Hepatocyte (in vitro differentiated cells): ENCODE results near the gene IFI30.

Experiments used
- EZH2 ChIP-seq: fragments of 200-600 bp; sonication (generic); IDR thresholded peaks from 2 replicates; pipeline ENCODE4 v1.6.1; 2016; ENCODE audit warnings: antibody characterized with exemption, mild to moderate bottlenecking, borderline replicate concordance
- EZH2phosphoT487 ChIP-seq: fragments of 200-600 bp; sonication (generic); IDR thresholded peaks from one replicate; pipeline ENCODE4 v1.6.1; 2018; ENCODE audit warnings: antibody characterized with exemption, mild to moderate bottlenecking, low read depth, moderate library complexity; ENCODE audit not compliant: unreplicated experiment, severe bottlenecking
- TF ChIP-seq, protein P1 (sequence below): fragments of 200-600 bp; sonication (generic); IDR thresholded peaks from 2 replicates; pipeline ENCODE4 v1.5.1; 2016; ENCODE audit warnings: antibody characterized with exemption, mild to moderate bottlenecking; ENCODE audit not compliant: poor library complexity

DNA sequence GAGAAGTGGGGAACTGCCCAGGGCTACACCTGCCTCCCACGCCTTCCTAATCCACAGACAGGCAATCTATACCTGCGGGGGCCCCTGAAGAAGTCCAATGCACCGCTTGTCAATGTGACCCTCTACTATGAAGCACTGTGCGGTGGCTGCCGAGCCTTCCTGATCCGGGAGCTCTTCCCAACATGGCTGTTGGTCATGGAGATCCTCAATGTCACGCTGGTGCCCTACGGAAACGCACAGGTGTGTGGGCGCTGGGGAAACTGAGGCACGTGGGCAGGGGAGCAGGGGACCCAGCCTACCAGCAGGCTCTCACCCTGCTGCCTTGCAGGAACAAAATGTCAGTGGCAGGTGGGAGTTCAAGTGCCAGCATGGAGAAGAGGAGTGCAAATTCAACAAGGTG, 1.4 kb downstream of the IFI30 start:
- TF ChIP-seq EZH2 (no peak), EZH2phosphoT487 (no peak)
- TF ChIP-seq, protein P1, sequence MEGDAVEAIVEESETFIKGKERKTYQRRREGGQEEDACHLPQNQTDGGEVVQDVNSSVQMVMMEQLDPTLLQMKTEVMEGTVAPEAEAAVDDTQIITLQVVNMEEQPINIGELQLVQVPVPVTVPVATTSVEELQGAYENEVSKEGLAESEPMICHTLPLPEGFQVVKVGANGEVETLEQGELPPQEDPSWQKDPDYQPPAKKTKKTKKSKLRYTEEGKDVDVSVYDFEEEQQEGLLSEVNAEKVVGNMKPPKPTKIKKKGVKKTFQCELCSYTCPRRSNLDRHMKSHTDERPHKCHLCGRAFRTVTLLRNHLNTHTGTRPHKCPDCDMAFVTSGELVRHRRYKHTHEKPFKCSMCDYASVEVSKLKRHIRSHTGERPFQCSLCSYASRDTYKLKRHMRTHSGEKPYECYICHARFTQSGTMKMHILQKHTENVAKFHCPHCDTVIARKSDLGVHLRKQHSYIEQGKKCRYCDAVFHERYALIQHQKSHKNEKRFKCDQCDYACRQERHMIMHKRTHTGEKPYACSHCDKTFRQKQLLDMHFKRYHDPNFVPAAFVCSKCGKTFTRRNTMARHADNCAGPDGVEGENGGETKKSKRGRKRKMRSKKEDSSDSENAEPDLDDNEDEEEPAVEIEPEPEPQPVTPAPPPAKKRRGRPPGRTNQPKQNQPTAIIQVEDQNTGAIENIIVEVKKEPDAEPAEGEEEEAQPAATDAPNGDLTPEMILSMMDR = no peak
